Natural killer cell (primary cell): ENCODE data around the gene DIPK1B. TPM values are rescaled to one million over a fixed set of nuclear protein-coding genes. Genes with fewer than 3 reads are reported as not detected.

Experiments
- ATAC-seq, 3 donors: fragments of 150-1000 bp in 2 of 3; fragments of 200-7000 bp in 1 of 3; cut with Tn5 transposase; 1 replicate in 1 of 3; 2 replicates in 2 of 3; pipeline ENCODE4 v1.10.0; 2021; ENCODE audit warnings: mild to moderate bottlenecking in 2 of 3, moderate library complexity in 2 of 3
- DNase-seq, 2 donors: peaks; one replicate each; pipeline versions ENCODE4 v3.0.0 to v3.0.0-alpha.2; 2013 to 2021; ENCODE audit warnings: mixed read lengths in 1 of 2
- H3K27ac ChIP-seq: one replicate; pipeline ENCODE4 v1.5.1; 2013; ENCODE audit warnings: mild to moderate bottlenecking, low read length
- H3K27me3 ChIP-seq: one replicate; pipeline ENCODE4 v1.6.1; 2013; ENCODE audit warnings: low read length; ENCODE audit not compliant: control insufficient read depth, insufficient read depth
- H3K36me3 ChIP-seq: one replicate; pipeline ENCODE4 v1.6.1; 2013; ENCODE audit warnings: low read length; ENCODE audit not compliant: control insufficient read depth, insufficient read depth
- H3K4me1 ChIP-seq: one replicate; pipeline ENCODE4 v1.6.1; 2013; ENCODE audit warnings: low read length; ENCODE audit not compliant: control insufficient read depth, insufficient read depth
- H3K4me3 ChIP-seq: one replicate; pipeline ENCODE4 v1.5.1; 2013; ENCODE audit warnings: low read length
- H3K9me3 ChIP-seq: one replicate; pipeline ENCODE4 v1.6.1; 2013; ENCODE audit warnings: low read length; ENCODE audit not compliant: control insufficient read depth, insufficient read depth
- H3K27ac Mint-ChIP-seq, 2 donors: one replicate each; pipeline ENCODE4 v1.8.0; 2022; ENCODE audit warnings: mild to moderate bottlenecking in 2 of 2, mixed read lengths in 2 of 2, moderate library complexity in 1 of 2
- H3K27me3 Mint-ChIP-seq, 2 donors: one replicate each; pipeline ENCODE4 v1.8.0; 2022; ENCODE audit warnings: low read depth in 2 of 2, mixed read lengths in 2 of 2
- H3K36me3 Mint-ChIP-seq: one replicate; pipeline ENCODE4 v1.8.0; 2022; ENCODE audit warnings: mixed read lengths
- H3K4me1 Mint-ChIP-seq, 2 donors: one replicate each; pipeline ENCODE4 v1.8.0; 2022; ENCODE audit warnings: mixed read lengths in 2 of 2
- H3K4me3 Mint-ChIP-seq: one replicate; pipeline ENCODE4 v1.8.0; 2022; ENCODE audit warnings: mild to moderate bottlenecking, moderate library complexity, mixed read lengths
- H3K9me3 Mint-ChIP-seq, 2 donors: one replicate each; pipeline ENCODE4 v1.8.0; 2022; ENCODE audit warnings: mixed read lengths in 2 of 2
- WGBS: methylation state at CpG from one replicate; pipeline ENCODE4 v1.1.7; 2013; ENCODE audit warnings: missing lambda C conversion rate; ENCODE audit not compliant: insufficient coverage; 5-methylcytosine and 5-hydroxymethylcytosine counted together
- intact Hi-C: fragments of 100-400 bp; cut with micrococcal nuclease; formaldehyde crosslinking; loops from one replicate; pipeline ENCODE4 v1.14.2; 2022
- total RNA-seq, 4 donors: library from RNA; stranded (reverse); fragments of 120-200 nt in 1 of 4; gene quantifications; one replicate each; pipeline versions ENCODE4 v1.2.3 to v1.2.4, GENCODE V29; 2013 to 2022
- TF ChIP-seq, protein P1 (sequence below): fragments of 200-600 bp; IDR thresholded peaks from one replicate; pipeline ENCODE4 v1.8.0; 2022; ENCODE audit warnings: antibody characterized with exemption

Gene DIPK1B
- total RNA-seq, 3 donors from 2014 or later (not counting 1 experiment from before 2014, with no cell fraction given): 0.31 to 0.39 TPM; not detected in 1

DNA sequence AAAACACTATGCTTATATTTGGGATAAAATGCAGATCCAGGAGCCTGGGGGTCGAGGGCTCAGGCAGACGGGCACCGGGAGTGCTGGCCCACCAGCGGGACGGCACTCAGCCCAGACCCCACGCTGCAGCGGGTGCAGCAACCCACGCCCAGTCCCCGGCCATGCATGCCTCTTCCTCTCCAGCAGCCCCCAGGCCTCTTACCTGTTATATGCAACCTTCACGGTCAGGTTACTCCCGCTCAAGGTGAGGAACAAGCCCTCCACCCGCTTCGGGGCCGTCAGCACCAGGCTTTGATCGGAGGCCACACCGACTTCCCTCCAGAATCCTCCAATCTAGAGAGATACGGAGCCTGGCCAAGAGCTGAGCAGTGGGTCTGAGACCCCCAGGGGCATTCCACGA is 44.5 kb downstream of the DIPK1B start:
- no peaks in the 10 kb centered on the region for H3K36me3 Mint-ChIP-seq
- H3K27me3 Mint-ChIP-seq: peaks cover 9 to 12% of the 10 kb centered on the region in 2 donors
- H3K9me3 Mint-ChIP-seq: peaks cover 4 to 5% of the 10 kb centered on the region in 2 donors
- no peak for DNase-seq
- Histone ChIP-seq H3K36me3 (no peaks in the 10 kb centered on the region), H3K27ac (no peak overlapping the region), H3K27me3 (no peaks in the 10 kb centered on the region), H3K4me3 (no peak overlapping the region), H3K9me3 (peaks cover 6% of the 10 kb centered on the region), H3K4me1 (peaks cover 25% of the 10 kb centered on the region)
- TF ChIP-seq, protein P1, sequence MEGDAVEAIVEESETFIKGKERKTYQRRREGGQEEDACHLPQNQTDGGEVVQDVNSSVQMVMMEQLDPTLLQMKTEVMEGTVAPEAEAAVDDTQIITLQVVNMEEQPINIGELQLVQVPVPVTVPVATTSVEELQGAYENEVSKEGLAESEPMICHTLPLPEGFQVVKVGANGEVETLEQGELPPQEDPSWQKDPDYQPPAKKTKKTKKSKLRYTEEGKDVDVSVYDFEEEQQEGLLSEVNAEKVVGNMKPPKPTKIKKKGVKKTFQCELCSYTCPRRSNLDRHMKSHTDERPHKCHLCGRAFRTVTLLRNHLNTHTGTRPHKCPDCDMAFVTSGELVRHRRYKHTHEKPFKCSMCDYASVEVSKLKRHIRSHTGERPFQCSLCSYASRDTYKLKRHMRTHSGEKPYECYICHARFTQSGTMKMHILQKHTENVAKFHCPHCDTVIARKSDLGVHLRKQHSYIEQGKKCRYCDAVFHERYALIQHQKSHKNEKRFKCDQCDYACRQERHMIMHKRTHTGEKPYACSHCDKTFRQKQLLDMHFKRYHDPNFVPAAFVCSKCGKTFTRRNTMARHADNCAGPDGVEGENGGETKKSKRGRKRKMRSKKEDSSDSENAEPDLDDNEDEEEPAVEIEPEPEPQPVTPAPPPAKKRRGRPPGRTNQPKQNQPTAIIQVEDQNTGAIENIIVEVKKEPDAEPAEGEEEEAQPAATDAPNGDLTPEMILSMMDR: no peak
- no peaks in the 10 kb centered on the region for H3K4me1 Mint-ChIP-seq
- H3K4me3 Mint-ChIP-seq: no peak overlapping the region
- intact Hi-C loops: no loop called here
- no peak for ATAC-seq
- 92% methylated on average over 18 of the region's 18 CpGs for WGBS
- H3K27ac Mint-ChIP-seq: no peak overlapping the region

DNA sequence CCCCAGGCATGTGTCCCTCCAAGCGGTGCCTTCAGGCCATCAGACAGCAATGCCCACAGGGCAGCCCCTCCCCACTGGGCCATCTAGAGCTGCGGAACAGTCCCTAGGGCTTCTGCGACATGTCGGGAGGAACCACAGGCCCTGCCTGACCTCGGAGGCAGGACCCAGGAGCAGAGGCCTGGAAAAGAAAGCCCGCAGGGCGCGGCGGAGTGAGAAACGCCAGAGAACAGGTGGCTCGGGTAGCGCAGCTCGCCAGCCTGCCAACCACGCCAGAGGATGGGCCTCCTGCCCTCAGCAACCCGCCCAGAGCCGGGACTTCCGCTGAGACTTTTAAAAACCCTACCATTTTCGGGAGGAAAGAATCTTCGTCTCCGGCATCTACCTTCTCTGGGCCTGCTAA is 45.0 kb downstream of the DIPK1B start:
- Histone ChIP-seq H3K4me3 (no peak overlapping the region), H3K27ac (no peak overlapping the region), H3K36me3 (no peaks in the 10 kb centered on the region), H3K9me3 (peaks cover 2% of the 10 kb centered on the region), H3K4me1 (peaks cover 25% of the 10 kb centered on the region), H3K27me3 (no peaks in the 10 kb centered on the region)
- no peaks in the 10 kb centered on the region for H3K4me1 Mint-ChIP-seq
- intact Hi-C loops: no loop called here
- TF ChIP-seq, protein P1: no peak
- peaks cover 2 to 5% of the 10 kb centered on the region in 2 donors for H3K9me3 Mint-ChIP-seq
- no peak overlapping the region for H3K27ac Mint-ChIP-seq
- no peak overlapping the region for H3K4me3 Mint-ChIP-seq
- DNase-seq: no peak
- no peaks in the 10 kb centered on the region for H3K36me3 Mint-ChIP-seq
- ATAC-seq: no peak
- peaks cover 7 to 9% of the 10 kb centered on the region in 2 donors for H3K27me3 Mint-ChIP-seq
- 88% methylated on average over 20 of the region's 20 CpGs for WGBS

DNA sequence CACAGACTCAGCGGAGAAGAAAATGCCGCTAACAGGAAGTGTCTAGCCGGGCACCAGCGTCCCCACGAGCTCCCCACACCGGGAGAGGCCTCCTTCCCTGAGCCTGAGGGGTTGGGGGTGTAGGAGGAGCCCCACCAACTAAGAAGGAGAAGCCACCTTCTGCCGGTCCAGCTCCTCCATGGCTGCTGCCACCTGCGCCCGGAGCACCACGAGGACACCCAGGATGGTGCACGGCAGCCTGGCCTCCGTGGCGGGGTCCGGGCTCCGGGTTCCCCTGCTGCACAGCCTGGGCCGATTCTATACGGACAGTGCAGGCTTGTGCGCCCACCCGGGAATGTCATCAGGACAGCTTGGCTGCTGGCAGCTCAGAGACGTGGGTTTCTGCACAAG is 45.4 kb downstream of the DIPK1B start:
- H3K4me1 ChIP-seq: peaks cover 25% of the 10 kb centered on the region
- H3K9me3 ChIP-seq: peaks cover 2% of the 10 kb centered on the region
- ATAC-seq (no peak), DNase-seq (no peak)
- Mint-ChIP-seq H3K27me3 (peaks cover 2 to 5% of the 10 kb centered on the region in 2 donors), H3K4me3 (no peak overlapping the region), H3K9me3 (peaks cover 0 to under 1% of the 10 kb centered on the region in 2 donors), H3K36me3 (no peaks in the 10 kb centered on the region), H3K27ac (no peak overlapping the region), H3K4me1 (no peaks in the 10 kb centered on the region)
- no peaks in the 10 kb centered on the region for H3K36me3 ChIP-seq
- no peak overlapping the region for H3K4me3 ChIP-seq
- H3K27ac ChIP-seq: peak overlapping the region; percentile 22
- 88% methylated on average over 20 of the region's 20 CpGs for WGBS
- H3K27me3 ChIP-seq: no peaks in the 10 kb centered on the region
- TF ChIP-seq, protein P1: no peak
- intact Hi-C loops: no loop called here

DNA sequence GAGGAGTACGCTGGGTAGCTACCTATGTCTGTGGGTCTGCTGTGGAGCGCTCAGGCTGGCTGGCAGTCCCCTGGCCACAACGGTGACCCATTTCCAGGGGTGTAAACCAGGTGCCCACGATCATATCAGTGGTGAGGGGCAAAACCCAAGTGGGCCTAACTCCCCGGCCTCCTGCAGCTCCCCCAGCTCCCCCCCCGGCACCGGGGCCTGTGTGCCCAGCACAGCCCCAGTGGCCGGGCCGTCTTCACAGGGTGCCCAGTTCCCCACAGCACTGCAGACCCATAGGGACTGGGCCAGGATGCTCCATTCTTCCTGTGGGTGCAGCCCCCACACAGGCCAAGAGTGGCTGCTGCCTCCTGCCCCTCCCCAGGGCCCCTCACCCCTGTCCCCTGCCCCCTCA is 46.6 kb downstream of the DIPK1B start:
- intact Hi-C loops: no loop called here
- H3K4me3 ChIP-seq: no peak overlapping the region
- DNase-seq: no peak

More for the DNA sequence above, 46.6 kb downstream of the DIPK1B start:
- Mint-ChIP-seq H3K27ac (no peak overlapping the region), H3K36me3 (no peaks in the 10 kb centered on the region), H3K27me3 (peaks cover 0 to 5% of the 10 kb centered on the region in 2 donors), H3K4me3 (no peak overlapping the region), H3K4me1 (no peaks in the 10 kb centered on the region), H3K9me3 (no peaks in the 10 kb centered on the region)
- no peaks in the 10 kb centered on the region for H3K27me3 ChIP-seq
- ATAC-seq: no peak
- no peaks in the 10 kb centered on the region for H3K36me3 ChIP-seq
- no peaks in the 10 kb centered on the region for H3K9me3 ChIP-seq
- peaks cover 25% of the 10 kb centered on the region for H3K4me1 ChIP-seq
- TF ChIP-seq, protein P1: no peak
- 58% methylated on average over 9 of the region's 9 CpGs for WGBS
- no peak overlapping the region for H3K27ac ChIP-seq
